Measurements from ENCODE around the gene PCDHB11. TPM values are rescaled to one million over a fixed set of nuclear protein-coding genes. Genes with fewer than 3 reads are reported as not detected.
"Not testable (repeated sequence)": the region's sequence is repeated elsewhere in the genome, so short reads cannot be mapped to it uniquely, and the experiment has no call there.

PCDHB11 gene
- total RNA-seq, 1 donor from 2014 or later, result 1.6 TPM

- no peak for DNase-seq (ENCODE audit: low read depth)
These were observed 37.3 kb downstream of the PCDHB11 start for GRCh38 chr5:141236516-141237313.

- no peak for DNase-seq (ENCODE audit: low read depth)
These were observed 42.1 kb downstream of the PCDHB11 start for GRCh38 chr5:141241496-141241895.

GRCh38 chr5:141245250-141245717 lies 45.9 kb downstream of the PCDHB11 start, which contains the start of gene PCDHB15:
PCDHB15 (plus strand) TSS chr5:141245395; CDS start chr5:141245579, 184 bp downstream.
- no peak for DNase-seq (ENCODE audit: low read depth)

GRCh38 chr5:141246971-141247370 lies 47.5 kb downstream of the PCDHB11 start:
- not testable (repeated sequence) for DNase-seq (ENCODE audit: low read depth)

- DNase-seq (ENCODE audit: low read depth), result not testable (repeated sequence)
These were observed 48.0 kb downstream of the PCDHB11 start for GRCh38 chr5:141247434-141247833.

GRCh38 chr5:141250576-141250975 lies 51.1 kb downstream of the PCDHB11 start:
- no peak for DNase-seq (ENCODE audit: low read depth)

Other genes with a start within 250 kb of the PCDHB11 start
- gene PCDHAC2, start 233.2 kb upstream of the PCDHB11 start, total RNA-seq, result 1.0 and 1.1 TPM in 2 replicates
- gene PCDHB1, start 148.3 kb upstream of the PCDHB11 start, total RNA-seq, result under 0.01 TPM in 1 of 2 replicates, not detected in the other
- 1.6 and 10.1 TPM in 2 replicates for gene PCDHB2, start 105.0 kb upstream of the PCDHB11 start, total RNA-seq
- gene PCDHB3, start 99.2 kb upstream of the PCDHB11 start, total RNA-seq, result 0.52 and 2.9 TPM in 2 replicates
- 0.35 and 1.4 TPM in 2 replicates for gene PCDHB4, start 77.8 kb upstream of the PCDHB11 start, total RNA-seq
- 0.35 and 10.0 TPM in 2 replicates for gene PCDHB5, start 64.4 kb upstream of the PCDHB11 start, total RNA-seq
- gene PCDHB6, start 49.6 kb upstream of the PCDHB11 start, total RNA-seq, result 0.17 and 0.40 TPM in 2 replicates
- gene PCDHB7, start 27.0 kb upstream of the PCDHB11 start, total RNA-seq, result under 0.01 and 0.85 TPM in 2 replicates
- 0.17 and 0.55 TPM in 2 replicates for gene PCDHB8, start 21.8 kb upstream of the PCDHB11 start, total RNA-seq
- gene PCDHB16, start 17.2 kb upstream of the PCDHB11 start, total RNA-seq, result 0.17 and 1.4 TPM in 2 replicates
- gene PCDHB9, start 12.5 kb upstream of the PCDHB11 start, total RNA-seq, result 0.17 and 0.60 TPM in 2 replicates
- 0.35 and 0.85 TPM in 2 replicates for gene PCDHB10, start 7.3 kb upstream of the PCDHB11 start, total RNA-seq
- 1.2 TPM in 1 of 2 replicates, not detected in the other for gene PCDHB12, start 9.1 kb downstream of the PCDHB11 start, total RNA-seq
- gene PCDHB13, start 14.3 kb downstream of the PCDHB11 start, total RNA-seq, result 0.17 and 2.9 TPM in 2 replicates
- 0.35 and 3.5 TPM in 2 replicates for gene PCDHB14, start 23.7 kb downstream of the PCDHB11 start, total RNA-seq
- gene PCDHB15, start 45.8 kb downstream of the PCDHB11 start, total RNA-seq, result under 0.01 and 1.3 TPM in 2 replicates
- 0.20 and 1.0 TPM in 2 replicates for gene SLC25A2, start 104.4 kb downstream of the PCDHB11 start, total RNA-seq
- 68.9 and 99.9 TPM in 2 replicates for gene TAF7, start 121.2 kb downstream of the PCDHB11 start, total RNA-seq
- under 0.01 and 0.80 TPM in 2 replicates for gene PCDHGA1, start 130.9 kb downstream of the PCDHB11 start, total RNA-seq
- 1.2 and 3.1 TPM in 2 replicates for gene PCDHGA2, start 139.1 kb downstream of the PCDHB11 start, total RNA-seq
- 0.17 and 1.0 TPM in 2 replicates for gene PCDHGA3, start 144.2 kb downstream of the PCDHB11 start, total RNA-seq
- gene PCDHGB1, start 150.5 kb downstream of the PCDHB11 start, total RNA-seq, result 0.35 and 4.0 TPM in 2 replicates
- 0.87 and 2.1 TPM in 2 replicates for gene PCDHGA4, start 155.4 kb downstream of the PCDHB11 start, total RNA-seq
- gene PCDHGB2, start 160.4 kb downstream of the PCDHB11 start, total RNA-seq, result 0.35 and 2.7 TPM in 2 replicates
- under 0.01 and 1.3 TPM in 2 replicates for gene PCDHGA5, start 164.5 kb downstream of the PCDHB11 start, total RNA-seq
- gene PCDHGB3, start 170.6 kb downstream of the PCDHB11 start, total RNA-seq, result 0.52 and 2.3 TPM in 2 replicates
- gene PCDHGA6, start 174.3 kb downstream of the PCDHB11 start, total RNA-seq, result 0.69 and 2.1 TPM in 2 replicates
- 0.52 and 2.3 TPM in 2 replicates for gene PCDHGA7, start 183.1 kb downstream of the PCDHB11 start, total RNA-seq
- gene PCDHGB4, start 188.1 kb downstream of the PCDHB11 start, total RNA-seq, result 4.9 and 12.5 TPM in 2 replicates
- gene PCDHGA8, start 193.0 kb downstream of the PCDHB11 start, total RNA-seq, result 0.69 and 1.6 TPM in 2 replicates
- gene PCDHGB5, start 198.3 kb downstream of the PCDHB11 start, total RNA-seq, result 9.4 and 17.8 TPM in 2 replicates
- 0.52 and 3.2 TPM in 2 replicates for gene PCDHGA9, start 203.2 kb downstream of the PCDHB11 start, total RNA-seq
- 1.0 and 2.3 TPM in 2 replicates for gene PCDHGB6, start 208.4 kb downstream of the PCDHB11 start, total RNA-seq
- gene PCDHGA10, start 213.4 kb downstream of the PCDHB11 start, total RNA-seq, result 0.52 and 5.1 TPM in 2 replicates
- gene PCDHGB7, start 218.1 kb downstream of the PCDHB11 start, total RNA-seq, result 1.7 and 10.4 TPM in 2 replicates
- gene PCDHGA11, start 221.4 kb downstream of the PCDHB11 start, total RNA-seq, result 1.4 and 3.1 TPM in 2 replicates
- 0.52 and 1.7 TPM in 2 replicates for gene PCDHGA12, start 230.9 kb downstream of the PCDHB11 start, total RNA-seq

Data from renal cortical epithelial cell (primary cell).